ENCODE results near the gene FHIT.

Gene FHIT

DNA sequence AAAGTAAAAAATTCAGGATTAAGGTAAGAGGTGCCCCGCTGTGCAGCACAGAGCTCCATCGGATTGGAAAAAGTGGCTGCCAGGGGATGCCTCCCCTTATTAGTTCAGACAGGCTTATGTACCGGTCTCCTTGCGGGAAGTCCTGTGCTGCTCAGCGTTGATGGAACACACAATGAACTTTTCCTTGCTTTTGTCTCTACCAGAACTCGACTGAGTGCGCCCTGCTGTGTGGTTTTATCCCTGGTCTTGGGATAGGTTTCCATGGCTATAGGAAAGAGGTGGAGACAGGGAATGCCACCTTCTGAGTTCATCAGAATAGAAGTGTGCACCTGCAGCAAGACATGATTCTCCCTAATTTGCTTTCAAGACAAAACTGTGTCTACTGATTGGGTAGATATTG lies 1455.5 kb downstream of the FHIT start:
- ATAC-seq (no peak), DNase-seq (no peak)
- Mint-ChIP-seq H3K9me3 (no peaks in the 10 kb centered on the region), H3K4me3 (no peak overlapping the region), H3K27ac (peak overlapping the region in 1 of 2 donors; percentile 33), H3K27me3 (no peaks in the 10 kb centered on the region), H3K4me1 (peaks cover 10% of the 10 kb centered on the region)

DNA sequence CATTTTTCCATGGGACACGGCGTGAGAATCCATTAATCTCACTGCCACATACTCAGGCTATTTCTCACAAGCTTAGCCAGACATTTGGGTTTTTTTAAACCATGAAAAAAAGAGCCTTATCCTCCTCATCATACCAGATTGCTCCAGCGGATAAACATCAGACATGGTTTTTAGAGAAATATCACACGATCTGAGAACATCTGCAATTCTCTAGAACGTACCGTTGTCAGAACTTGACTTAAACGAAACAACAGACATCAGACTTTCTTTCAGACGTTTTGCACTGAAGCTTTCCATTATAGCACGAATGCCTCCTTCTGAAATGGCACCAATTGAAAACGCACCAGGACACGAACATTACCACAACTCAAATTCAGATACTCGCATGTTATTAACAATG lies 1457.3 kb downstream of the FHIT start:
- ATAC-seq (no peak), DNase-seq (no peak)
- Mint-ChIP-seq H3K27me3 (no peaks in the 10 kb centered on the region), H3K4me3 (no peak overlapping the region), H3K4me1 (peaks cover 14% of the 10 kb centered on the region), H3K27ac (no peak overlapping the region), H3K9me3 (no peaks in the 10 kb centered on the region)

DNA sequence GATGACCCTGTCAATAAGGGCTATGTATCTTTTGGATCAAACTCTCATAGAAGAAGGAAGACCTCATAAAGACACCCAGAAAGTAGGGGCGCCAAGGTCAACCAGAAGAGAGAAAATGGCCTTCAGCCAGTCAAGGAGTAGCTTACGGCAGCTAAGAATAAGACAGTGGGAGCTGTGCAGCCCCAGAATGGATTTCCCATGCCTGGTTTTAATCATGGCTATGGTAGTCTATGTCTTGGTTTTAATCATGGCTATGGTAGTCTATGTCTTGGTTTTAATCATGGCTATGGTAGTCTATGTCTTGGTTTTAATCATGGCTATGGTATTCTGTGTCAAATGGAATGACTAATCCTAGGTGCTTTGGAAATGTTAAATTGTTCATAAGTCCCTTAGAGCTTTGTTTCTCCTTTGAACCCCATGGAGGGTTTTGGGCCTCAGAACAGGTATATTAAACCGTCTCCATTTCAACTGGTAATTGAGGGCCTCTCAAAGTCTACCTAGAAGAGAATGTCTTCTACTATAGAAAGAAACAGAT lies 1459.4 kb downstream of the FHIT start:
- Mint-ChIP-seq H3K4me1 (peaks cover 22% of the 10 kb centered on the region), H3K4me3 (no peak overlapping the region), H3K27ac (no peak overlapping the region), H3K27me3 (no peaks in the 10 kb centered on the region), H3K9me3 (no peaks in the 10 kb centered on the region)
- no peak for ATAC-seq
- DNase-seq: no peak

DNA sequence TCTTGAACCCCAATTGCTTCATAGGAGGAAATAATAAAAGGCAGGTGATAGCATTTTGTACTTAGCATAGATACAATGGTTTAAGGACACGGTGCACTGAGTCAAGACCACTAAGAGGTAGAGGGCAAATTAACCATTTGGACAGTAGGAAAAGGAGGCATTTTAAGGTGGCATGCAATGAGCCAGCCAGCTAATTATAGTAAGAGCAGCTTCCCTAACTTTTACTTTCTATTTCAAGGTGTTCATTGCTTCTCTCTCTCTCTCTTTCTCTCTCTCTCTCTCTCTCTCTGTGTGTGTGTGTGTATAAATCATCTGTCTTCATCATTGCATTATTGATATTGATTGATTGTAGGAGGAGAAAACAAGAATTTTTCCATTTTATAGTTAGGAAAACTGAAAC lies 1461.0 kb downstream of the FHIT start:
- no peak for ATAC-seq
- Mint-ChIP-seq H3K9me3 (no peaks in the 10 kb centered on the region), H3K27me3 (no peaks in the 10 kb centered on the region), H3K4me3 (no peak overlapping the region), H3K4me1 (peaks cover 22% of the 10 kb centered on the region), H3K27ac (no peak overlapping the region)
- DNase-seq: no peak

DNA sequence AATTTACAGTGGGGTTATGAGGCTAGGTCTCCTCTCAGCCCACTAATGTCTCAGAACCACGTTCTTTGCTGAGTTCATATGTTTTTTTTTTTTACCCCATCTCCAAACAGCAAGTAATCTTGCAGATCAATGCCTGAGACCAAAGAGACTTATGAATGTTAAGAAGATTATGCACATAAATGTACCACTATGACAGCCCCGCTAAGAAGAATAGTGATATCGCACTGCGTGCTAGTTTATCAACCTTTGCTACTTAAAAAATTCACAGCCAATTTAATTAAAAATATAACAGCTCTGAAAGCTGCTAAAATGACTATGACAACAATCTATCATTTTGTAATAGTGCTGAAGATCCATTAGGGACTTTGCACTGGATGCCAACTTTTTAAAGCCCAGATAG lies 1462.5 kb downstream of the FHIT start:
- H3K4me1 Mint-ChIP-seq: peaks cover 34% of the 10 kb centered on the region
- ATAC-seq: no peak
- no peak overlapping the region for H3K4me3 Mint-ChIP-seq
- no peaks in the 10 kb centered on the region for H3K27me3 Mint-ChIP-seq
- no peak overlapping the region for H3K27ac Mint-ChIP-seq
- H3K9me3 Mint-ChIP-seq: no peaks in the 10 kb centered on the region
- no peak for DNase-seq

DNA sequence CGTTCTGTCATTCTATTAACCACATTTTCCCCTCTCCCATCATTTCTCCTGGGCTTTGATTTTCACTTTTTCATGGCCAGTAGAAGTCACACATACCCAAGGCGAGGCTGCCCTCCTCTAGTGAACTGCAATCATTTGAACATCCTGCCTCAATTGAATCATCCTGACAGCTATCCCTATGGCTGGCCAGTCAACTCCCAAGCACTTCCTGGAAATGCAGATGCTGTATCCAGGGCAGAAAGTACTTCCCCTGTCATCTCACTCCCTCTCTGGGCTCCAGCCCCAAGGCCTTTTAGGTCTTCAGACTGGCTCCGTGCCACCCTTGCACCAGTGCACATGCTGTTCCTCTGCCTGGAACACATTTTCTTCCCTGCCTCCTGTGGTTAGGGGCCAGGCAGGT lies 1463.1 kb downstream of the FHIT start:
- H3K27ac Mint-ChIP-seq: no peak overlapping the region
- ATAC-seq: no peak
- no peak for DNase-seq
- H3K9me3 Mint-ChIP-seq: no peaks in the 10 kb centered on the region
- H3K27me3 Mint-ChIP-seq: no peaks in the 10 kb centered on the region
- H3K4me3 Mint-ChIP-seq: no peak overlapping the region
- peaks cover 41% of the 10 kb centered on the region for H3K4me1 Mint-ChIP-seq

DNA sequence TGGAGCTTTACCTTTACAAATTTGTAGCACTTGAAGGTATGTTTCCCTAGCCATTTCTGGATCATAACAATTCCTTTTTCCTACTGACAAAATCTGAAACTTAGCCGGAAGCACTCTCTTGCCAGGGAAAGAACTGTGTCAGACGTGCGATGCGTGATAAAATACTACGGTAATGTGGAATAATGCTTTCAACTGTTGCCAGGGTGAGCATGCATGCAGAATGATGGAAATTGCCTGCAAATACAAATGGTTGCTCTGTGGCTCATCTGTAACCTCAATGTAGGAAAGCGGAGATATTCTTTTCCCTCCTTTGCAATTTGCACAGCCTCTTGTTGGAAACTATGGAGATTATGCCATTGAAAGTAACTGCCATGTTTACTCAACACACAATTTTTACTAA lies 1464.9 kb downstream of the FHIT start:
- peaks cover 43% of the 10 kb centered on the region for H3K4me1 Mint-ChIP-seq
- DNase-seq (no peak), ATAC-seq (no peak)
- no peaks in the 10 kb centered on the region for H3K27me3 Mint-ChIP-seq
- no peaks in the 10 kb centered on the region for H3K9me3 Mint-ChIP-seq
- no peak overlapping the region for H3K4me3 Mint-ChIP-seq
- no peak overlapping the region for H3K27ac Mint-ChIP-seq

DNA sequence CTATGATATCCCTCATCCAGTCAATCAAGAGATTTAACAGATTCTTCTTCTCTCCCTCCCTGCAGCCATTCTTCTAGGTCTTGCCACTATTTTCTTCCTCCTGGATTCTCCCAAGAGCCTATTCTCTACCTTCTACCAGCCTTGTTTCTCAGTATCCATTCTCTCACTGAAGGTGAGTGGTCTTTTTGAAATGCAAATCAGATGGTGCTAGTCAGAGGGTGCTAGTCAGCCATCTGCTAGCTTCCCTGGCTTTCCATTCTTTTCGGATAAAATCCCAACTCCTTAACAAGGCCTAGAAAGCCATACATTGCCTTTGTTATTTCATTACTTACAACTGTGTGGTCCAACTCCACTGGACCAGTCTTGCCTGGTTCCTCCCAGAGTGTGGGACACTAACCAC lies 1467.1 kb downstream of the FHIT start:
- H3K4me3 Mint-ChIP-seq: peak overlapping the region in 1 of 2 donors; percentile 49
- no peaks in the 10 kb centered on the region for H3K9me3 Mint-ChIP-seq
- H3K27me3 Mint-ChIP-seq: no peaks in the 10 kb centered on the region
- peak overlapping the region in 1 of 2 donors; percentile 77 for H3K27ac Mint-ChIP-seq
- H3K4me1 Mint-ChIP-seq: peaks cover 29% of the 10 kb centered on the region
- DNase-seq (no peak), ATAC-seq (no peak)

DNA sequence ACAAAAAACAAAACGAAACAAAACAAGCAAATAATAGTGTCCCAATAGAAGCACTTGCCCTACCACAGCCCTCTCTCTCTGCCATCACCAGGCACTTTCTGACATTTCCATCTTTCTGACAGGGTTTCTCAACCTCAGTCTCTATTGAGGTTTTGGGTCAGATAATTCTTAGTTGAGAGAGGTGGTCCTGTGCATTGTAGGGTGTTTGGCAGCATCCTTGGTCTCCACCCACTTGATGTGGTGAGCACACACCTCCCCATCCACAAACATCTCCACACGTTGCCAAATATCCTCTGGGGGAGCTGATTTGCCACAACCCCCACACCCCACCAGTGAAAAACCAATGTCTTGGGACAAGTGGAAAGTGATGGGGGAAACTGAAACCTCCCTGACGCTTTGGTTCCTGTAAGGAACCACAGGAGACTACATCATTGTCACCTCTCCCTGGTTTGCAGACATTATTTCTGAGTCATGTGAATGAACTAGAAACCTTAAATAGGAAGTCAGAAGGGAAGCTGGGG lies 1467.7 kb downstream of the FHIT start:
- Mint-ChIP-seq H3K4me3 (peak overlapping the region in 1 of 2 donors; percentile 23), H3K9me3 (no peaks in the 10 kb centered on the region), H3K27me3 (no peaks in the 10 kb centered on the region), H3K27ac (peak overlapping the region in 1 of 2 donors; percentile 68), H3K4me1 (peaks cover 27% of the 10 kb centered on the region)
- ATAC-seq (peak; percentile 93), DNase-seq (peak; percentile 25 to 70)

DNA sequence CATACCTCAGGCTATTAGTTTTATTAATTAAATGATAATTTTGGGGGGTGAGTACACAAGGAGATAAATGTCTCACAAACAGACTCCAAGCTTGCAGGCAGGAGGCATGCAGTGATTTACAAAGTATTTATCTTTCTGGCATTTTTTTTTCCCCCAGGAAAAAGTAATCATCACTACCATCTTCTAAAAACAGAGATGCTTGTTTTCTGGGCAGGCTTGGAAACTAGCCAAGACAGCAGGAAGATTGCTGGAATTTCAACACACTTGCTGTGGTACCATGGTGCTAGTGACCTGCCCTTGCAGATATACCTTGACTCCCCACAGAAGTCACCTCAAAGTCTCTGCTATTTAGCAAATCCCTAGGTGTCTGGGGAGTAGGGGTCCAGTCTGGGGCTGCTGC lies 1468.6 kb downstream of the FHIT start:
- ATAC-seq: no peak
- Mint-ChIP-seq H3K27me3 (no peaks in the 10 kb centered on the region), H3K27ac (no peak overlapping the region), H3K4me3 (no peak overlapping the region), H3K4me1 (peaks cover 29% of the 10 kb centered on the region), H3K9me3 (no peaks in the 10 kb centered on the region)
- no peak for DNase-seq

DNA sequence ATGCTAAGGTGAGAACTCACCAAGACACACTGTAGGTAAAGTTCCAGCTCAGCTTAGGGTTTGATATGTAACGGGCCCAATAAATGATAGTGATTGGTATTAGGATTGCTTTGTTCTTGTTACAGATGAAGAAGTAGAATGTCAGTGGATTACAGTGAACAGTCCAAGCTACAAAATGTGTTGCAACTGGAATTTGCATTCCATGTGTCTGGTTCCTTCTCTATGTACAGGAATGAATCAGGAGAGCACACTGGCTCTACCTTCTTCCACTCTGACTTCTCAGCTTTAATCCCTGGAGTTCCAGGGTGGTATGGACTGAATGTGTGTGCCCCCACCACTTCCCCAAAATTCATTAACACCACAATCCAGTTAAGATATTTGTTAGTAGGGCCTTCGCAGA lies 1471.0 kb downstream of the FHIT start:
- Mint-ChIP-seq H3K9me3 (no peaks in the 10 kb centered on the region), H3K4me1 (peaks cover 43% of the 10 kb centered on the region), H3K4me3 (no peak overlapping the region), H3K27me3 (peaks cover 18% of the 10 kb centered on the region), H3K27ac (no peak overlapping the region)
- no peak for DNase-seq
- no peak for ATAC-seq

DNA sequence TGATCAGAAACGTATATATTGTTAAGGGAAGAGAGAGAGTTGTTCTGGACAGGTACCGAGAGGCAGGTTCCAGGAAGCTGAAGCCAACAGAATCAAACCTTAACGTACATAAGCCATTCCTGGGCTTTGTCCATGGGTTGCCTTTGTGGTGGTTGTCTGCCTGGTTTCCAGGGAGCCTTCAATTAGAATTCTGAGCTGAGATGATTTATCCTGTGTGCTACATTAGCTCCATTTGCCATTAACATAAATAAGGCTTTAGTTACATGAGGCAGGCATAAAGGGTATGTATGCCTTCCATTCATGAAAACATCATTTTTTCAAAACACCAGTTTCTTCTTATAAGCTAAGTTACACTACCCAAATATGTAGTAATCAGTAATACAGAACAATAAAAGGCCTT lies 1472.0 kb downstream of the FHIT start:
- no peak for ATAC-seq
- Mint-ChIP-seq H3K4me1 (peaks cover 35% of the 10 kb centered on the region), H3K4me3 (no peak overlapping the region), H3K9me3 (no peaks in the 10 kb centered on the region), H3K27ac (no peak overlapping the region), H3K27me3 (peaks cover 23% of the 10 kb centered on the region)
- DNase-seq: no peak

DNA sequence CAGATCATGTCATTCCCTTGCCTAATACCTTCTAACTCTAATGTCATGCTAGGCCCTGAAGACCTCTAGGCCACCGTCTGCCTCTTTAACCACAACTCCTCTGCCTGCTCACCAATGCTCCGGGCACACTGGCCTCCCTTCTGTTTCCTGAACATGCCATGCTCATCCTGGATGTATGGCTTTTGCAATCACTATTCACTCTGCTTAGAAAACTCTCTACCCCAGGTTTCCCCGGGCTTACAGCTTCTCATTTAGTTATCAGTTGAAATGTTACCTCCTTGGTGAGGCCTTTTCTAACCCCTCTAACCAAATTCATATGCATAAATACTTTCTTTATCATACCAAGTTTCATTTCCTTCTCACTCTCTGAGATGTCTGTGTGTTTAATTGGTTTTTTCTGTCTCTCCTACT lies 1473.6 kb downstream of the FHIT start:
- Mint-ChIP-seq H3K27me3 (peaks cover 33% of the 10 kb centered on the region), H3K9me3 (no peaks in the 10 kb centered on the region), H3K4me1 (peaks cover 34% of the 10 kb centered on the region), H3K27ac (no peak overlapping the region), H3K4me3 (no peak overlapping the region)
- DNase-seq (no peak), ATAC-seq (peak; percentile 79)

DNA sequence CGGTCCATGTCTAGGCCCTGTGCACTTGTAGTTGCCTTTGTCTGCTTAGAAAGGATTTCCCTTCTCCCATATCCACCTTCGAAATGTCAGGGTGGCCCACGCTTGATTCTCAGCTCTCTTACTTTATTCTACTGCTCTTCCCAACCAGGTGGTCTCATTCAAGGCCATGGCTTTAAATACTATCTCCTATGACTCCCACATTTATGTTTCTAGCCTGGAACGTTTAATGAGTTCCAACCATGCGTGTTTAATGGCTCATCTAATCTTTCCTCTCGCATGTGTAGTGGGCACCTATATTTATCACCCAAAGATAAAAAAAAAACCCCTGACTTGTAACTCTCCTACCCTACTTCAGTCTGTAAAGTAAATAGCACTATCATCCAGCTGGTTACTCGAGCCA lies 1474.2 kb downstream of the FHIT start:
- no peak overlapping the region for H3K27ac Mint-ChIP-seq
- peaks cover 40% of the 10 kb centered on the region for H3K4me1 Mint-ChIP-seq
- H3K9me3 Mint-ChIP-seq: no peaks in the 10 kb centered on the region

DNA sequence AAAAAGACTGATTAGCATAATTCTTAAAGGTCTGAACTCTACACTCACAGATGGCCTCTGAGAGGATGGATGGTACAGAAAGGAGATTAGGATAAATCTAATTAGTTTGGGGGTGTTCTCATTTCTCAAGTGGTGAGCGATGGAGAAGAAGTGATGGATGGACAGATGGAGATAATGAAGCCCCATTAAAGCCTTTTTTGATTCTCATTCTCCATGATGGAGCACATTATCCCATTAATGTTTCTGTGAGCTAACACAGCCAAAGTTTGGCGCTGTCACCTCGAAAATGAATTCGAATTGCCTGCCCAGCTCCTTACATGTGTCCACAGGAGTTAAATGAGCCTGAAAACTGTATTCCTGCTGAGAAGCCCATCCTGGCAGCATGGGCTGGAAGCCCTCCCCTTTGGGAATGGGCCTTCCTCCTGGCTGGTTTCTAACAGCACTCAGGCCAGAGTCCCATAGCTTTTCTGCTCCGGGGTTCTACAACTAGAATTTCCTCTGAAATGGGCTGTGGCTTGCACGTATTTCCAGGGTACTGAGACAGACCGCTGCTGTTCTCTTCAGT lies 1475.4 kb downstream of the FHIT start:
- DNase-seq (no peak), ATAC-seq (no peak)
- H3K27me3 Mint-ChIP-seq: peaks cover 47% of the 10 kb centered on the region
- no peak overlapping the region for H3K27ac Mint-ChIP-seq
- peaks cover 45% of the 10 kb centered on the region for H3K4me1 Mint-ChIP-seq
- H3K9me3 Mint-ChIP-seq: no peaks in the 10 kb centered on the region
- H3K4me3 Mint-ChIP-seq: no peak overlapping the region

More for the DNA sequence above, 1474.2 kb downstream of the FHIT start:
- ATAC-seq: no peak
- Mint-ChIP-seq H3K27me3 (peaks cover 34% of the 10 kb centered on the region), H3K4me3 (no peak overlapping the region)
- DNase-seq: no peak

DNA sequence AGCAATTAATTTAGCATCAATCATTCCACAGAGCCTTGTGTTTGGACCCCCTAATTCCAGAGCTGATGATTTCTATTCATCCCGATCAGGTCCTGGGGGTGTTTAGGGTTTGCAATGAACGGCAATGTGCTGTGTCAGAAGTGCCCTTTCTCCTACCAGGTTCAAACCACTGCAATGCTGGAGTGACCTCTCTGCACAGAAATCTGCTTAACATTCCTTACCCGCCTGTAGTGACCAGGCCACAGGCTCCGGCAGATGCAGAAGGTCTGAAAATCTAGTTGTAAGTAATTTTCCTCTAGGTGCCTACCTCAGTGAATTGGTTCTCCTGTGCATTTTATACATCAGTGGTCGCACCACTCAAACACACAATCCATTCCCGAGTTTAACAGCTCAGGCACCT lies 1476.1 kb downstream of the FHIT start:
- no peak overlapping the region for H3K27ac Mint-ChIP-seq
- H3K4me3 Mint-ChIP-seq: no peak overlapping the region
- H3K27me3 Mint-ChIP-seq: peaks cover 54% of the 10 kb centered on the region
- H3K9me3 Mint-ChIP-seq: no peaks in the 10 kb centered on the region
- ATAC-seq (no peak), DNase-seq (no peak)
- H3K4me1 Mint-ChIP-seq: peaks cover 45% of the 10 kb centered on the region

DNA sequence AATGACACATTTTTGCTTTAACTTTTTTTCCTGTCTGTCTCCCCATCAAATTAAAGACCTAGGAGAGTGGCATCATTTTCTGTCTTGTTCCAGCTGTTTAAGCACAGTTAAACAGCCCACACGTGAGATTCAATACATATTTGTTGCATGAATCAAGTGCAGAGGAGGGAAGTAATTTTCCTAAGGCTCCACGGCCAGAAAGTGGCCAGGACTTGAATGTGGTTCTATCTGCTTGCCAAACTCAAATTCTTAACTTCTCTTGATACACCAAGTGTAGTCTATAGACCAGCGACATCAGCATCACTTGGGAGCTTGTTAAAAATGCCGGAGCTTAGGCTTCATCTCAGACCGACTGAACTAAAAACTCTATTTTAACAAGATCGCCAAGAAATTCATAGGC lies 1476.6 kb downstream of the FHIT start:
- Mint-ChIP-seq H3K27me3 (peaks cover 55% of the 10 kb centered on the region), H3K27ac (no peak overlapping the region), H3K9me3 (no peaks in the 10 kb centered on the region), H3K4me3 (no peak overlapping the region), H3K4me1 (peaks cover 45% of the 10 kb centered on the region)
- ATAC-seq (no peak), DNase-seq (no peak)
